ENCODE measurements around the gene LCP2. TPM values are rescaled to one million over a fixed set of nuclear protein-coding genes. Genes with fewer than 3 reads are reported as not detected.

LCP2 gene
- total RNA-seq, 4 donors from 2014 or later: 27.5 to 53.8 (median 47.3) TPM

- H3K36me3 ChIP-seq: no peaks in the 10 kb centered on the region
- H3K27me3 ChIP-seq: no peaks in the 10 kb centered on the region
- no peaks in the 10 kb centered on the region for H3K9me3 ChIP-seq
- DNase-seq (ENCODE audit: low spot score in 2 of 2): no peak
- peaks cover 0 to 32% (median 12%) of the 10 kb centered on the region in 4 donors for H3K4me1 ChIP-seq
- H3K4me3 ChIP-seq: no peak overlapping the region
- no peak for TF ChIP-seq EP300 (IDR thresholded peaks at IDR 0.05)
- TF ChIP-seq, protein P1, sequence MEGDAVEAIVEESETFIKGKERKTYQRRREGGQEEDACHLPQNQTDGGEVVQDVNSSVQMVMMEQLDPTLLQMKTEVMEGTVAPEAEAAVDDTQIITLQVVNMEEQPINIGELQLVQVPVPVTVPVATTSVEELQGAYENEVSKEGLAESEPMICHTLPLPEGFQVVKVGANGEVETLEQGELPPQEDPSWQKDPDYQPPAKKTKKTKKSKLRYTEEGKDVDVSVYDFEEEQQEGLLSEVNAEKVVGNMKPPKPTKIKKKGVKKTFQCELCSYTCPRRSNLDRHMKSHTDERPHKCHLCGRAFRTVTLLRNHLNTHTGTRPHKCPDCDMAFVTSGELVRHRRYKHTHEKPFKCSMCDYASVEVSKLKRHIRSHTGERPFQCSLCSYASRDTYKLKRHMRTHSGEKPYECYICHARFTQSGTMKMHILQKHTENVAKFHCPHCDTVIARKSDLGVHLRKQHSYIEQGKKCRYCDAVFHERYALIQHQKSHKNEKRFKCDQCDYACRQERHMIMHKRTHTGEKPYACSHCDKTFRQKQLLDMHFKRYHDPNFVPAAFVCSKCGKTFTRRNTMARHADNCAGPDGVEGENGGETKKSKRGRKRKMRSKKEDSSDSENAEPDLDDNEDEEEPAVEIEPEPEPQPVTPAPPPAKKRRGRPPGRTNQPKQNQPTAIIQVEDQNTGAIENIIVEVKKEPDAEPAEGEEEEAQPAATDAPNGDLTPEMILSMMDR (IDR thresholded peaks at IDR 0.05): no peak
- TF ChIP-seq POLR2A (IDR thresholded peaks at IDR 0.05): no peak
- H3K27ac ChIP-seq: peak overlapping the region in 2 of 4 donors; percentile 63 to 82
- WGBS, 2 donors: 94 to 95% methylated on average over 2 of the region's 2 CpGs
Observed at GRCh38 chr5:170308686-170309085, 11.1 kb upstream of the LCP2 start.

GRCh38 chr5:170307575-170308465, 10.2 kb upstream of the LCP2 start:
- H3K27me3 ChIP-seq: no peaks in the 10 kb centered on the region
- 53 to 54% methylated on average over 15 of the region's 15 CpGs for WGBS, 2 donors
- DNase-seq (ENCODE audit: low spot score in 2 of 2): peak; percentile 64 to 89
- TF ChIP-seq POLR2A (IDR thresholded peaks at IDR 0.05): peak in 1 of 2 donors; percentile 13
- TF ChIP-seq EP300 (IDR thresholded peaks at IDR 0.05): peak; percentile 92 to 95
- TF ChIP-seq, protein P1 (IDR thresholded peaks at IDR 0.05): peak in 1 of 5 experiments; percentile 20
- H3K9me3 ChIP-seq: no peaks in the 10 kb centered on the region
- no peak overlapping the region for H3K4me3 ChIP-seq
- H3K4me1 ChIP-seq: peaks cover 0 to 40% (median 20%) of the 10 kb centered on the region in 4 donors
- H3K36me3 ChIP-seq: no peaks in the 10 kb centered on the region
- peak overlapping the region in 3 of 4 donors; percentile 34 to 82 (median 63) for H3K27ac ChIP-seq

DNA sequence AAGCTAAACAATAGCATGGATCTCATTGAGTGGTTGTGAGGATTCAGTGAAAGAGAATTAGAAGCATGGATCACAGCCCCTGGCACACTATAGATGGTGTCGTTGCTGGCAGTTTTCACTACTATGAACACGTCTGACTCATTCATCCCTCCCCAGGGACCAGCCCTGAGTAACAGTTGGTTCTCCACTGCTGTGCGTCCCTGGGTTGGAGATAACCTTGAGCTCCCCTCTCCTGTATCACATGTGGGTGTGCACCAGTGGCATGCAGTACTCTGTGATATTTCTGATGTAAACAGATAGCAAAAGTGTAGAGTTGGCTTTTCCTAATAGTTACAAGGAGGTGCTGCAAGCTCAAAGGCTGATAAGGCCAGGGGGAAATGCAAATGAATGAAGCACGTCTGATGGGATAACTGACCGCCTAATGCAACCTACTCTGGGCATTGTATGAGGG, 8.8 kb upstream of the LCP2 start:
- H3K27me3 ChIP-seq: no peaks in the 10 kb centered on the region
- peaks cover 0 to 40% (median 25%) of the 10 kb centered on the region in 4 donors for H3K4me1 ChIP-seq
- H3K27ac ChIP-seq: peak overlapping the region in 1 of 4 donors; percentile 54
- peak; percentile 42 to 70 for DNase-seq (ENCODE audit: low spot score in 2 of 2)
- no peaks in the 10 kb centered on the region for H3K9me3 ChIP-seq
- 54 to 63% methylated on average over 5 of the region's 5 CpGs for WGBS, 2 donors
- TF ChIP-seq, protein P1 (IDR thresholded peaks at IDR 0.05): no peak
- peak in 1 of 2 donors; percentile 36 for TF ChIP-seq EP300 (IDR thresholded peaks at IDR 0.05)
- H3K4me3 ChIP-seq: no peak overlapping the region
- H3K36me3 ChIP-seq: no peaks in the 10 kb centered on the region

DNA sequence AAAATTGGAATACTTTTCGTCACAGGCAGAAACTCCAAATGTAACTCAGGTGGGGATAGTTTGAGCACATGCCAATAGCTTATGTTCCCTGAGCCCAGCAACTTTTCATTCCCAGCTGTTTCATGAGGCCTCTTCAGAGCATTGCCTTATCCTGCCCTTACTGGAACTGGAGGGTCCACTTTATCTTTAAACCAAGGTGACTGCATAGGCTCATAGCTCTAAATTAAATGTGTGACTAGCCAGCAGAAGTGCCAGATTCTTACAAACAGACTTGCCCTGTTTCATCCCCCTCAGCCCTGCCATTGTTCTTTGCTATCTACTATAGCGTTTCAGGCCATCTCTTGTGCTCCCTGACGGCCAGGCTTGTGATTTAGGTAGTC, 8.1 kb upstream of the LCP2 start:
- Histone ChIP-seq H3K9me3 (no peaks in the 10 kb centered on the region), H3K4me1 (peaks cover 0 to 36% (median 22%) of the 10 kb centered on the region in 4 donors), H3K27me3 (no peaks in the 10 kb centered on the region), H3K27ac (no peak overlapping the region), H3K36me3 (no peaks in the 10 kb centered on the region), H3K4me3 (no peak overlapping the region)
- no peak for TF ChIP-seq POLR2A (IDR thresholded peaks at IDR 0.05)
- no peak for TF ChIP-seq EP300 (IDR thresholded peaks at IDR 0.05)
- TF ChIP-seq, protein P1 (IDR thresholded peaks at IDR 0.05): no peak
- DNase-seq (ENCODE audit: low spot score in 2 of 2): no peak
- 83 to 86% methylated on average over 3 of the region's 3 CpGs for WGBS, 2 donors

GRCh38 chr5:170305016-170305645, 7.6 kb upstream of the LCP2 start:
- H3K4me3 ChIP-seq: no peak overlapping the region
- H3K4me1 ChIP-seq: peaks cover 0 to 34% (median 22%) of the 10 kb centered on the region in 4 donors
- no peaks in the 10 kb centered on the region for H3K27me3 ChIP-seq
- DNase-seq (ENCODE audit: low spot score in 2 of 2): no peak
- H3K36me3 ChIP-seq: no peaks in the 10 kb centered on the region
- H3K27ac ChIP-seq: no peak overlapping the region
- no peaks in the 10 kb centered on the region for H3K9me3 ChIP-seq
- 96 to 97% methylated on average over 13 of the region's 13 CpGs for WGBS, 2 donors
- TF ChIP-seq, protein P1 (IDR thresholded peaks at IDR 0.05): no peak
- TF ChIP-seq EP300 (IDR thresholded peaks at IDR 0.05) (no peak), POLR2A (IDR thresholded peaks at IDR 0.05) (no peak)

Measured in tibial nerve (tissue), 4 donors.